Effector memory CD4-positive, alpha-beta T cell (primary cell): Measurements from ENCODE around the gene AP4B1.

Experiments used
- DNase-seq, 3 donors: peaks; one replicate each; pipeline ENCODE4 v3.0.0-alpha.2; 2020
- H3K27ac ChIP-seq: 2 replicates; pipeline ENCODE4 v1.7.0; 2013; ENCODE audit warnings: mild to moderate bottlenecking, low read length, moderate library complexity; ENCODE audit not compliant: insufficient read depth, poor library complexity, severe bottlenecking
- H3K27me3 ChIP-seq: replicated peaks from 2 replicates; pipeline ENCODE4 v1.7.0; 2013; ENCODE audit warnings: mild to moderate bottlenecking, low read length; ENCODE audit not compliant: insufficient read depth, control insufficient read depth, poor library complexity, severe bottlenecking
- H3K36me3 ChIP-seq: 2 replicates; pipeline ENCODE4 v1.7.0; 2013; ENCODE audit warnings: mild to moderate bottlenecking, low read length, moderate library complexity; ENCODE audit not compliant: control insufficient read depth, insufficient read depth
- H3K4me1 ChIP-seq: 2 replicates; pipeline ENCODE4 v1.7.0; 2013; ENCODE audit warnings: low read length, mild to moderate bottlenecking; ENCODE audit not compliant: control insufficient read depth, insufficient read depth, poor library complexity, severe bottlenecking
- H3K4me3 ChIP-seq: 2 replicates; pipeline ENCODE4 v1.7.0; 2013; ENCODE audit warnings: low read length, low read depth, mild to moderate bottlenecking; ENCODE audit not compliant: insufficient read depth, poor library complexity, severe bottlenecking
- H3K9me3 ChIP-seq: 2 replicates; pipeline ENCODE4 v1.7.0; 2013; ENCODE audit warnings: mild to moderate bottlenecking, low read length, moderate library complexity; ENCODE audit not compliant: control insufficient read depth

Gene AP4B1

GRCh38 chr1:113931451-113931851, 26.9 kb upstream of the AP4B1 start:
- no peaks in the 10 kb centered on the region for H3K27me3 ChIP-seq
- peaks cover 44% of the 10 kb centered on the region for H3K4me1 ChIP-seq
- peak overlapping the region; percentile 98 for H3K27ac ChIP-seq
- H3K9me3 ChIP-seq: no peaks in the 10 kb centered on the region
- no peak for DNase-seq
- no peaks in the 10 kb centered on the region for H3K36me3 ChIP-seq
- peak overlapping the region; percentile 86 for H3K4me3 ChIP-seq

GRCh38 chr1:113930499-113931161, 26.0 kb upstream of the AP4B1 start:
- peak overlapping the region; percentile 98 for H3K27ac ChIP-seq
- H3K36me3 ChIP-seq: no peaks in the 10 kb centered on the region
- DNase-seq: peak; percentile 72 to 84 (median 83)
- H3K9me3 ChIP-seq: no peaks in the 10 kb centered on the region
- H3K4me1 ChIP-seq: peaks cover 42% of the 10 kb centered on the region
- no peaks in the 10 kb centered on the region for H3K27me3 ChIP-seq
- H3K4me3 ChIP-seq: peak overlapping the region; percentile 86

GRCh38 chr1:113929750-113930498, 25.3 kb upstream of the AP4B1 start:
- no peaks in the 10 kb centered on the region for H3K36me3 ChIP-seq
- H3K9me3 ChIP-seq: no peaks in the 10 kb centered on the region
- H3K4me3 ChIP-seq: peak overlapping the region; percentile 86
- peak overlapping the region; percentile 98 for H3K27ac ChIP-seq
- peak; percentile 71 to 78 (median 74) for DNase-seq
- H3K4me1 ChIP-seq: peaks cover 39% of the 10 kb centered on the region
- no peaks in the 10 kb centered on the region for H3K27me3 ChIP-seq

- Histone ChIP-seq H3K4me1 (peaks cover 33% of the 10 kb centered on the region), H3K27me3 (no peaks in the 10 kb centered on the region)
Observed at GRCh38 chr1:113928941-113929749, 24.5 kb upstream of the AP4B1 start, which contains the start of gene HIPK1. HIPK1 (plus strand) TSS chr1:113929324.

GRCh38 chr1:113928187-113928930, 23.8 kb upstream of the AP4B1 start:
- DNase-seq: no peak
- Histone ChIP-seq H3K27ac (peak overlapping the region; percentile 98), H3K4me1 (peaks cover 25% of the 10 kb centered on the region), H3K4me3 (peak overlapping the region; percentile 86), H3K9me3 (no peaks in the 10 kb centered on the region), H3K27me3 (no peaks in the 10 kb centered on the region), H3K36me3 (no peaks in the 10 kb centered on the region)

More at GRCh38 chr1:113928941-113929749, 24.5 kb upstream of the AP4B1 start, which contains the start of gene HIPK1:
- Histone ChIP-seq H3K4me3 (peak within 1 kb of the TSS; percentile 86), H3K36me3 (no peaks in the 10 kb centered on the region), H3K27ac (peak within 1 kb of the TSS; percentile 98), H3K9me3 (no peaks in the 10 kb centered on the region)
- peak; percentile 82 to 88 (median 87) for DNase-seq

GRCh38 chr1:113924473-113924872, 19.9 kb upstream of the AP4B1 start:
- Histone ChIP-seq H3K9me3 (no peaks in the 10 kb centered on the region), H3K27ac (no peak overlapping the region), H3K36me3 (no peaks in the 10 kb centered on the region), H3K4me3 (no peak overlapping the region), H3K4me1 (peaks cover 8% of the 10 kb centered on the region), H3K27me3 (no peaks in the 10 kb centered on the region)
- DNase-seq: no peak

- Histone ChIP-seq H3K27ac (no peak overlapping the region), H3K4me1 (no peaks in the 10 kb centered on the region), H3K36me3 (no peaks in the 10 kb centered on the region), H3K4me3 (no peak overlapping the region), H3K9me3 (no peaks in the 10 kb centered on the region), H3K27me3 (no peaks in the 10 kb centered on the region)
- no peak for DNase-seq
Observed at GRCh38 chr1:113922957-113923356, 18.4 kb upstream of the AP4B1 start.

GRCh38 chr1:113918243-113918642, 13.6 kb upstream of the AP4B1 start:
- Histone ChIP-seq H3K4me3 (no peak overlapping the region), H3K9me3 (no peaks in the 10 kb centered on the region), H3K27me3 (no peaks in the 10 kb centered on the region), H3K4me1 (no peaks in the 10 kb centered on the region), H3K27ac (no peak overlapping the region), H3K36me3 (no peaks in the 10 kb centered on the region)
- DNase-seq: no peak

- no peaks in the 10 kb centered on the region for H3K4me1 ChIP-seq
- no peaks in the 10 kb centered on the region for H3K9me3 ChIP-seq
- no peak for DNase-seq
- H3K4me3 ChIP-seq: no peak overlapping the region
- no peak overlapping the region for H3K27ac ChIP-seq
- no peaks in the 10 kb centered on the region for H3K27me3 ChIP-seq
- no peaks in the 10 kb centered on the region for H3K36me3 ChIP-seq
Observed at GRCh38 chr1:113917400-113918082, 12.9 kb upstream of the AP4B1 start.
